ENCODE measurements around the gene TMEM240. TPM values are rescaled to one million over a fixed set of nuclear protein-coding genes. Genes with fewer than 3 reads are reported as not detected.

Gene TMEM240
- total RNA-seq, 1 donor from 2014 or later: 7.0 TPM

DNA sequence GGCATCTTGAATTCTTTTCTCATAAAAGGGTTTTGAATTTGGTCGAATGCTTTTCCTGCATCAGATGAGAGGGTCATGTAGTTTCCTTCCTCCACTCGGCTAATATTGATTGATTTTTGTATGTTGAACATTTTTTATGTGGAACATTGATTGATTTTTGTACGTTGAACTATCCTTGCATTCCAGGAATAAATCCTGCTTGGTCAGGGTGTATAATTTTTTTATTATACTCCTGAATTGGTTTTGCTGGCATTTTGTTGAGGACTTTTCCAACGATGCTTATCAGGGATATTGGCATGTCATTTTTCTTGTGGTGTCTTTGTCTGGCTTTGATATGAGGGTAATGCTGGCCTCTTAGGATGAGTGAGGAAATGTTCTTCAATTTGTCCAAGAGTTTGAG is 8.5 kb downstream of the TMEM240 start:
- no peaks in the 10 kb centered on the region for H3K4me1 Mint-ChIP-seq (ENCODE audit: low read depth, unreplicated experiment)
- H3K36me3 Mint-ChIP-seq (ENCODE audit: low read depth, unreplicated experiment): peaks cover 13% of the 10 kb centered on the region
- peaks cover 8% of the 10 kb centered on the region for H3K9me3 Mint-ChIP-seq (ENCODE audit: unreplicated experiment)
- Histone ChIP-seq H3K4me3 (ENCODE audit: insufficient read depth, low read depth, low read length) (no peak overlapping the region), H2AFZ (ENCODE audit: low read depth, low read length) (no peak overlapping the region), H3K79me2 (ENCODE audit: insufficient read depth, low read length) (peaks cover 9% of the 10 kb centered on the region), H3K4me2 (ENCODE audit: low read length) (no peak overlapping the region), H3K4me1 (ENCODE audit: insufficient read depth, low read length) (no peaks in the 10 kb centered on the region), H3K27me3 (ENCODE audit: insufficient read depth, low read length) (no peaks in the 10 kb centered on the region), H3K27ac (ENCODE audit: low read depth, low read length) (no peak overlapping the region), H3K9ac (ENCODE audit: low read length) (no peak overlapping the region), H4K20me1 (ENCODE audit: insufficient read depth, low read length) (peaks cover 9% of the 10 kb centered on the region), H3K36me3 (ENCODE audit: insufficient read depth, low read length) (peaks cover 3% of the 10 kb centered on the region), H3K9me3 (ENCODE audit: insufficient read depth, low read depth, low read length) (peaks cover 4% of the 10 kb centered on the region)
- DNase-seq (ENCODE audit: low read depth): no peak
- no peak for FAIRE-seq
- TF ChIP-seq, protein P1, sequence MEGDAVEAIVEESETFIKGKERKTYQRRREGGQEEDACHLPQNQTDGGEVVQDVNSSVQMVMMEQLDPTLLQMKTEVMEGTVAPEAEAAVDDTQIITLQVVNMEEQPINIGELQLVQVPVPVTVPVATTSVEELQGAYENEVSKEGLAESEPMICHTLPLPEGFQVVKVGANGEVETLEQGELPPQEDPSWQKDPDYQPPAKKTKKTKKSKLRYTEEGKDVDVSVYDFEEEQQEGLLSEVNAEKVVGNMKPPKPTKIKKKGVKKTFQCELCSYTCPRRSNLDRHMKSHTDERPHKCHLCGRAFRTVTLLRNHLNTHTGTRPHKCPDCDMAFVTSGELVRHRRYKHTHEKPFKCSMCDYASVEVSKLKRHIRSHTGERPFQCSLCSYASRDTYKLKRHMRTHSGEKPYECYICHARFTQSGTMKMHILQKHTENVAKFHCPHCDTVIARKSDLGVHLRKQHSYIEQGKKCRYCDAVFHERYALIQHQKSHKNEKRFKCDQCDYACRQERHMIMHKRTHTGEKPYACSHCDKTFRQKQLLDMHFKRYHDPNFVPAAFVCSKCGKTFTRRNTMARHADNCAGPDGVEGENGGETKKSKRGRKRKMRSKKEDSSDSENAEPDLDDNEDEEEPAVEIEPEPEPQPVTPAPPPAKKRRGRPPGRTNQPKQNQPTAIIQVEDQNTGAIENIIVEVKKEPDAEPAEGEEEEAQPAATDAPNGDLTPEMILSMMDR (IDR thresholded peaks at IDR 0.05; ENCODE audit: insufficient read depth, low read depth, low read length): no peak
- TF ChIP-seq EZH2 (IDR thresholded peaks at IDR 0.05; ENCODE audit: insufficient read depth, low read length): no peak
- H3K27ac Mint-ChIP-seq (ENCODE audit: unreplicated experiment): no peak overlapping the region
- no peak overlapping the region for H3K4me3 Mint-ChIP-seq (ENCODE audit: unreplicated experiment)
- H3K27me3 Mint-ChIP-seq (ENCODE audit: low read depth, unreplicated experiment): no peaks in the 10 kb centered on the region

DNA sequence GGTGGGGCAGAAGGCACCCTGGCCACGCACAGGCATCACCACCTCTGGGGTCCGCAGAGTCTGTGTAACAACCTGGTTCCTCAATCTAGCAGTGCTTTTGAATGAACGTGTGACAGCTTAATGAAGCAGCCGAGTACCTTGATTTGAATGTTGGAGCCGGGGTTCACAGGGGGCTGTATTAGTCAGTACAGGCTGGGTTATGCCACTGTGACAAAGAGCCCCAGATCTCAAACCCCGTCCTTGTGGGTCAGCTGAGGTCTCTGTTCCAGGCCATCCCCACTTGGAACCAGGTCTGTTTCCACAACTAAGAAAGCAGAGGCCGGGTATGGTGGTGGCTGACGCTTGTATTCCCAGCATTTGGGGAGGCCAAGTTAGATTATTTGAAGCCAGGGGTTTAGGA is 10.5 kb downstream of the TMEM240 start:
- no peaks in the 10 kb centered on the region for H3K27me3 Mint-ChIP-seq (ENCODE audit: low read depth, unreplicated experiment)
- Histone ChIP-seq H3K27me3 (ENCODE audit: insufficient read depth, low read length) (no peaks in the 10 kb centered on the region), H3K9ac (ENCODE audit: low read length) (no peak overlapping the region), H3K4me2 (ENCODE audit: low read length) (no peak overlapping the region), H3K4me3 (ENCODE audit: insufficient read depth, low read depth, low read length) (no peak overlapping the region), H2AFZ (ENCODE audit: low read depth, low read length) (no peak overlapping the region), H3K4me1 (ENCODE audit: insufficient read depth, low read length) (no peaks in the 10 kb centered on the region), H3K27ac (ENCODE audit: low read depth, low read length) (no peak overlapping the region), H3K79me2 (ENCODE audit: insufficient read depth, low read length) (no peaks in the 10 kb centered on the region), H3K9me3 (ENCODE audit: insufficient read depth, low read depth, low read length) (peaks cover 4% of the 10 kb centered on the region), H3K36me3 (ENCODE audit: insufficient read depth, low read length) (peaks cover 3% of the 10 kb centered on the region), H4K20me1 (ENCODE audit: insufficient read depth, low read length) (peaks cover 5% of the 10 kb centered on the region)
- no peaks in the 10 kb centered on the region for H3K4me1 Mint-ChIP-seq (ENCODE audit: low read depth, unreplicated experiment)
- H3K9me3 Mint-ChIP-seq (ENCODE audit: unreplicated experiment): peaks cover 8% of the 10 kb centered on the region
- H3K36me3 Mint-ChIP-seq (ENCODE audit: low read depth, unreplicated experiment): peaks cover 13% of the 10 kb centered on the region
- no peak for DNase-seq (ENCODE audit: low read depth)
- H3K4me3 Mint-ChIP-seq (ENCODE audit: unreplicated experiment): no peak overlapping the region
- no peak overlapping the region for H3K27ac Mint-ChIP-seq (ENCODE audit: unreplicated experiment)
- no peak for TF ChIP-seq EZH2 (IDR thresholded peaks at IDR 0.05; ENCODE audit: insufficient read depth, low read length)
- TF ChIP-seq, protein P1 (IDR thresholded peaks at IDR 0.05; ENCODE audit: insufficient read depth, low read depth, low read length): no peak
- FAIRE-seq: no peak

DNA sequence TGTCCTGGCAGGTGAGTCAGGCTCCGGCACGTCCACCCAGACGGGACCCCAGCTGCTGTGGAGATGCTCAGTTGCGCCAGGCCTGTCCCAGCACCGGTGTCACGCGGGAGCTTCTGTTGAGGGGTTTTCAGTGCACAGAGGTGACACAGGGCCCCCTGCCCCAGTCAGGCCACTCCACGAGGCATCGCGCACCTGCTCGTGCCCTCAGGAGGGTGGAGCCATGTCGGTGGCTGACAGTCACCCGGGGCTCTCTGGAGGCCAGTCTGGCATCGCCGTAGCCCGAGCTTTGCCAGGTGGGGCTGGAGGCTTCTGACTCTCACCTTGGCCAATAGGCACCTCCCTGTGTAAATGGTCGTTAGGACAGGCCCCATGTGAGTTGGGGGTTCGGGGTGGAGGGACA is 11.1 kb downstream of the TMEM240 start:
- FAIRE-seq (no peak), DNase-seq (ENCODE audit: low read depth) (no peak)
- no peak overlapping the region for H2AFZ ChIP-seq (ENCODE audit: low read depth, low read length)
- peaks cover 4% of the 10 kb centered on the region for H3K9me3 ChIP-seq (ENCODE audit: insufficient read depth, low read depth, low read length)
- H3K9ac ChIP-seq (ENCODE audit: low read length): no peak overlapping the region
- no peaks in the 10 kb centered on the region for H3K27me3 Mint-ChIP-seq (ENCODE audit: low read depth, unreplicated experiment)
- no peak overlapping the region for H3K4me3 Mint-ChIP-seq (ENCODE audit: unreplicated experiment)
- H3K4me1 Mint-ChIP-seq (ENCODE audit: low read depth, unreplicated experiment): no peaks in the 10 kb centered on the region
- H3K36me3 ChIP-seq (ENCODE audit: insufficient read depth, low read length): peaks cover 3% of the 10 kb centered on the region
- no peak overlapping the region for H3K27ac ChIP-seq (ENCODE audit: low read depth, low read length)
- peaks cover 8% of the 10 kb centered on the region for H3K9me3 Mint-ChIP-seq (ENCODE audit: unreplicated experiment)
- no peak overlapping the region for H3K4me3 ChIP-seq (ENCODE audit: insufficient read depth, low read depth, low read length)
- no peaks in the 10 kb centered on the region for H3K4me1 ChIP-seq (ENCODE audit: insufficient read depth, low read length)
- H3K79me2 ChIP-seq (ENCODE audit: insufficient read depth, low read length): no peaks in the 10 kb centered on the region
- no peaks in the 10 kb centered on the region for H3K27me3 ChIP-seq (ENCODE audit: insufficient read depth, low read length)
- no peak for TF ChIP-seq EZH2 (IDR thresholded peaks at IDR 0.05; ENCODE audit: insufficient read depth, low read length)
- TF ChIP-seq, protein P1 (IDR thresholded peaks at IDR 0.05; ENCODE audit: insufficient read depth, low read depth, low read length): no peak
- H3K4me2 ChIP-seq (ENCODE audit: low read length): no peak overlapping the region
- H4K20me1 ChIP-seq (ENCODE audit: insufficient read depth, low read length): peaks cover 5% of the 10 kb centered on the region
- H3K36me3 Mint-ChIP-seq (ENCODE audit: low read depth, unreplicated experiment): peaks cover 13% of the 10 kb centered on the region
- no peak overlapping the region for H3K27ac Mint-ChIP-seq (ENCODE audit: unreplicated experiment)

All from astrocyte (in vitro differentiated cells and primary cell).